ENCODE data around the gene PRKAR1B.

The PRKAR1B gene

GRCh38 chr7:713139-713457, 14.0 kb downstream of the PRKAR1B start:
- Histone ChIP-seq H3K4me3 (ENCODE audit: low read depth in 1 of 2, low read length in 1 of 2) (no peak overlapping the region), H3K27ac (no peak overlapping the region), H3K4me1 (ENCODE audit: control insufficient read depth in 1 of 2, insufficient read depth in 1 of 2, low read depth in 1 of 2, low read length in 1 of 2) (no peaks in the 10 kb centered on the region), H3K27me3 (peaks cover 42% of the 10 kb centered on the region), H3K9me3 (no peaks in the 10 kb centered on the region), H3K36me3 (no peaks in the 10 kb centered on the region)
- TF ChIP-seq CTCF (IDR thresholded peaks at IDR 0.05): no peak

GRCh38 chr7:712381-713138, 14.5 kb downstream of the PRKAR1B start:
- Histone ChIP-seq H3K36me3 (no peaks in the 10 kb centered on the region), H3K9me3 (no peaks in the 10 kb centered on the region), H3K4me1 (ENCODE audit: control insufficient read depth in 1 of 2, insufficient read depth in 1 of 2, low read depth in 1 of 2, low read length in 1 of 2) (no peaks in the 10 kb centered on the region), H3K4me3 (ENCODE audit: low read depth in 1 of 2, low read length in 1 of 2) (no peak overlapping the region), H3K27me3 (peaks cover 42% of the 10 kb centered on the region), H3K27ac (no peak overlapping the region)
- no peak for TF ChIP-seq CTCF (IDR thresholded peaks at IDR 0.05)

GRCh38 chr7:711922-712380, 15.1 kb downstream of the PRKAR1B start:
- Histone ChIP-seq H3K9me3 (no peaks in the 10 kb centered on the region), H3K4me3 (ENCODE audit: low read depth in 1 of 2, low read length in 1 of 2) (no peak overlapping the region), H3K4me1 (ENCODE audit: control insufficient read depth in 1 of 2, insufficient read depth in 1 of 2, low read depth in 1 of 2, low read length in 1 of 2) (no peaks in the 10 kb centered on the region), H3K27ac (no peak overlapping the region), H3K36me3 (no peaks in the 10 kb centered on the region), H3K27me3 (peaks cover 42% of the 10 kb centered on the region)
- no peak for TF ChIP-seq CTCF (IDR thresholded peaks at IDR 0.05)

DNA sequence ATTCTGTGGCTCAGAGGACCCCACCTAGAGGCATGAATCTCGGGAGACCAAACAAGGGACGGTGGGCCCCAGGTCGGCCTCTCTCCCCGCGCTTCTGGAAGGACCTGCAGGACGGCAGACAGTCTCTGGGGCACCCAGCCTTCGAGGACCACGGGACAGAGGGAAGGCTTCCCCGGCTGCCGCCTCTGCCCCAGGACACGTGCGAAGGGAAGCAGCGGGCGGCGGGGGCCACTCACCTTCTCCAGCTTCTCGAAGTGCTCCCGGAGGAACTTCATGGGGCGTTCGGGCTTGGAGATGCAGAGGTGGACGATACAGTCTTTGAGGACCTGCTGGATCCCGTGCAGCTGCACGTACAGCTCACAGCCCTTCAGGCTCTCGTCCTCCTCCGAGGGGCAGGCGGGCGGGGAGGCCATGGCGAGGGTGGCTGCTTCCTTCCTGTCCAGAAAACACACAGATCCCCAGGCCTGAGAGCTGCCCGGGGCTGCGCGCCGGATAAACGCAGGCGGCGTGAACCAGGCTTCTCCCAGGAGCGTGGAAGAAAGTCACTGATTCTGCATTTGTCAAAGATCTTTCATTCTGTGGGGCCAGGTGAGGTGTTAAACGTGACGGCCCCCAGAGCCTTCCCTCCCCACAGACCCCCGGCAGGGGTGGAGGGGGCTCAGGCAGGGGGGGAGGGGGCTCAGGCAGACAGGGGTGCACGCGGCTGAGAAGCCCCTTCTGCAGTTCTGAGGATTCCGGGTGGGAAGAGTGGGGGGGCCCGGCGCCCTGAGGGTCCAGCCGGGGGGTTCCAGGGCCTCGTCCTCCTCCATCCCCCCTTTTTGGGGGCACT, 15.8 kb downstream of the PRKAR1B start:
- H3K9me3 ChIP-seq: no peaks in the 10 kb centered on the region
- no peak overlapping the region for H3K4me3 ChIP-seq (ENCODE audit: low read depth in 1 of 2, low read length in 1 of 2)
- H3K27ac ChIP-seq: no peak overlapping the region
- TF ChIP-seq CTCF (IDR thresholded peaks at IDR 0.05): no peak
- no peaks in the 10 kb centered on the region for H3K4me1 ChIP-seq (ENCODE audit: control insufficient read depth in 1 of 2, insufficient read depth in 1 of 2, low read depth in 1 of 2, low read length in 1 of 2)
- no peaks in the 10 kb centered on the region for H3K36me3 ChIP-seq
- H3K27me3 ChIP-seq: peaks cover 42% of the 10 kb centered on the region

DNA sequence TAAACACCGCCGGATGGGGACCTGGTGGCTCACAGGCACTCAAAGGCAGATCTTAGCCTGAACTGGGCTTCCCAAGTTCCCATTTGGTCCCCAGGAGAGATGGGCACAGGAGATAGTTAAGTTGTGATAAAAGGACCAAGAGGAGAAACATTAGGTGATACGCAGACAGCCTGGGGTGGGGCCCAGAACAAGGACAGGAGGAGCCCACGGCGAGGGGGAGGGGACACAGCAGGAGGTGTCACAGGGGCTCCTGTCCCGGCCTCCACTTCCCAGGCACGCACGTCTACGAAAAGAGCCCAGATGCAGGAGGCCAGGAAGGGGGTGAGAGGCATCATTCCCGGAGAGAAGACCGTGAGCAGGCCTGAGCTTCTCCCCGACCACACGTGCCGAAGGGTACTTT, 16.9 kb downstream of the PRKAR1B start:
- Histone ChIP-seq H3K4me1 (ENCODE audit: control insufficient read depth in 1 of 2, insufficient read depth in 1 of 2, low read depth in 1 of 2, low read length in 1 of 2) (no peaks in the 10 kb centered on the region), H3K4me3 (ENCODE audit: low read depth in 1 of 2, low read length in 1 of 2) (no peak overlapping the region)
- no peak for TF ChIP-seq CTCF (IDR thresholded peaks at IDR 0.05)

More for the DNA sequence above, 16.9 kb downstream of the PRKAR1B start:
- no peaks in the 10 kb centered on the region for H3K36me3 ChIP-seq
- H3K27me3 ChIP-seq: peaks cover 42% of the 10 kb centered on the region
- H3K9me3 ChIP-seq: no peaks in the 10 kb centered on the region
- H3K27ac ChIP-seq: no peak overlapping the region

All from neutrophil (primary cell).